Spinal cord (tissue), 10 donors: ENCODE results near the gene NEU1. TPM values are rescaled to one million over a fixed set of nuclear protein-coding genes. Genes with fewer than 3 reads are reported as not detected.

Experiments
- DNase-seq, 6 donors: peaks; one replicate each; pipeline versions ENCODE4 v3.0.0 to v3.0.0-alpha.2; 2013 to 2015; ENCODE audit warnings: low spot score in 6 of 6, low read depth in 4 of 6
- H3K27ac ChIP-seq: one replicate; pipeline ENCODE4 v1.5.1; 2013; ENCODE audit warnings: low read depth, low read length, control low read depth
- H3K27me3 ChIP-seq: one replicate; pipeline ENCODE4 v1.6.1; 2013; ENCODE audit warnings: low read length; ENCODE audit not compliant: control insufficient read depth, insufficient read depth
- H3K36me3 ChIP-seq: one replicate; pipeline ENCODE4 v1.6.1; 2013; ENCODE audit warnings: low read length; ENCODE audit not compliant: control insufficient read depth, insufficient read depth
- H3K4me1 ChIP-seq: one replicate; pipeline ENCODE4 v1.6.1; 2013; ENCODE audit warnings: low read length; ENCODE audit not compliant: control insufficient read depth, insufficient read depth
- H3K4me3 ChIP-seq: one replicate; pipeline ENCODE4 v1.5.1; 2013; ENCODE audit warnings: low read depth, low read length, control low read depth
- H3K9me3 ChIP-seq: one replicate; pipeline ENCODE4 v1.6.1; 2013; ENCODE audit warnings: low read length; ENCODE audit not compliant: control insufficient read depth, insufficient read depth
- WGBS: methylation state at CpG from one replicate; pipeline ENCODE4 v1.1.5; 2013; ENCODE audit warnings: missing lambda C conversion rate; ENCODE audit not compliant: insufficient coverage; 5-methylcytosine and 5-hydroxymethylcytosine counted together
- polyA plus RNA-seq, 2 donors: library from polyadenylated mRNA; unstranded; fragments of 120-200 nt; gene quantifications; one replicate each; pipeline ENCODE4 v1.2.1, GENCODE V29; 2013; ENCODE audit not compliant: insufficient read length in 2 of 2
- total RNA-seq, 2 donors: library from RNA; depleted of rRNA in 1 of 2; stranded (reverse); fragments of 120-200 nt in 1 of 2; fragments of >200 nt in 1 of 2; gene quantifications; one replicate each; pipeline versions ENCODE4 v1.2.3 to v1.2.4, GENCODE V29; 2013 to 2014
- donor health status: healthy.

Gene NEU1
- total and polyA plus RNA-seq, 4 donors: 21.9 to 47.5 (median 24.5) TPM

GRCh38 chr6:31896856-31897611 lies 34.4 kb upstream of the NEU1 start:
- Histone ChIP-seq H3K27ac (peak overlapping the region; percentile 67), H3K27me3 (no peaks in the 10 kb centered on the region), H3K4me1 (peaks cover 36% of the 10 kb centered on the region), H3K4me3 (peak overlapping the region; percentile 99), H3K36me3 (peaks cover 57% of the 10 kb centered on the region), H3K9me3 (no peaks in the 10 kb centered on the region)
- WGBS: 1% methylated on average over 35 of the region's 62 CpGs
- peak in 2 of 6 donors; percentile 30 to 70 for DNase-seq

GRCh38 chr6:31896493-31896855 lies 33.9 kb upstream of the NEU1 start:
- no peaks in the 10 kb centered on the region for H3K9me3 ChIP-seq
- no peak for DNase-seq
- peak overlapping the region; percentile 67 for H3K27ac ChIP-seq
- H3K27me3 ChIP-seq: no peaks in the 10 kb centered on the region
- WGBS: 27% methylated on average over 3 of the region's 4 CpGs
- peaks cover 36% of the 10 kb centered on the region for H3K4me1 ChIP-seq
- H3K36me3 ChIP-seq: peaks cover 61% of the 10 kb centered on the region
- H3K4me3 ChIP-seq: peak overlapping the region; percentile 99

GRCh38 chr6:31892821-31893220 lies 30.2 kb upstream of the NEU1 start:
- no peak overlapping the region for H3K27ac ChIP-seq
- WGBS: 75% methylated on average over 5 of the region's 6 CpGs
- no peaks in the 10 kb centered on the region for H3K9me3 ChIP-seq
- H3K27me3 ChIP-seq: no peaks in the 10 kb centered on the region
- H3K4me1 ChIP-seq: peaks cover 11% of the 10 kb centered on the region
- no peak for DNase-seq
- H3K4me3 ChIP-seq: no peak overlapping the region
- peaks cover 73% of the 10 kb centered on the region for H3K36me3 ChIP-seq

- Histone ChIP-seq H3K9me3 (no peaks in the 10 kb centered on the region), H3K27me3 (no peaks in the 10 kb centered on the region), H3K4me1 (no peaks in the 10 kb centered on the region), H3K4me3 (no peak overlapping the region), H3K27ac (no peak overlapping the region), H3K36me3 (peaks cover 87% of the 10 kb centered on the region)
- WGBS: 87% methylated on average over 1 of the region's 3 CpGs
- DNase-seq: no peak
Measured at GRCh38 chr6:31889331-31889972, 26.8 kb upstream of the NEU1 start.

- H3K27me3 ChIP-seq: no peaks in the 10 kb centered on the region
- H3K4me3 ChIP-seq: no peak overlapping the region
- peaks cover 87% of the 10 kb centered on the region for H3K36me3 ChIP-seq
- peak in 1 of 6 donors; percentile 40 for DNase-seq
- 86% methylated on average over 27 of the region's 43 CpGs for WGBS
- H3K4me1 ChIP-seq: no peaks in the 10 kb centered on the region
- H3K27ac ChIP-seq: no peak overlapping the region
- no peaks in the 10 kb centered on the region for H3K9me3 ChIP-seq
Measured at GRCh38 chr6:31888276-31889258, 25.9 kb upstream of the NEU1 start.

GRCh38 chr6:31887173-31888007 lies 24.8 kb upstream of the NEU1 start:
- Histone ChIP-seq H3K9me3 (no peaks in the 10 kb centered on the region), H3K36me3 (peaks cover 87% of the 10 kb centered on the region)
- WGBS: 96% methylated on average over 17 of the region's 19 CpGs

GRCh38 chr6:31886541-31886991 lies 23.9 kb upstream of the NEU1 start:
- no peak for DNase-seq
- Histone ChIP-seq H3K27ac (no peak overlapping the region), H3K27me3 (no peaks in the 10 kb centered on the region), H3K4me3 (no peak overlapping the region), H3K36me3 (peaks cover 86% of the 10 kb centered on the region), H3K4me1 (no peaks in the 10 kb centered on the region), H3K9me3 (no peaks in the 10 kb centered on the region)
- 96% methylated on average over 18 of the region's 18 CpGs for WGBS

More at GRCh38 chr6:31887173-31888007, 24.8 kb upstream of the NEU1 start:
- no peak for DNase-seq
- Histone ChIP-seq H3K4me1 (no peaks in the 10 kb centered on the region), H3K27me3 (no peaks in the 10 kb centered on the region), H3K27ac (no peak overlapping the region), H3K4me3 (no peak overlapping the region)

- WGBS: 95% methylated on average over 15 of the region's 22 CpGs
- Histone ChIP-seq H3K9me3 (no peaks in the 10 kb centered on the region), H3K36me3 (peaks cover 97% of the 10 kb centered on the region), H3K27me3 (no peaks in the 10 kb centered on the region), H3K27ac (no peak overlapping the region), H3K4me3 (no peak overlapping the region), H3K4me1 (no peaks in the 10 kb centered on the region)
- no peak for DNase-seq
Measured at GRCh38 chr6:31884528-31885035, 22.0 kb upstream of the NEU1 start.
